Peyer's patch (tissue), 4 donors: ENCODE measurements around the gene TYSND1. TPM values are rescaled to one million over a fixed set of nuclear protein-coding genes. Genes with fewer than 3 reads are reported as not detected.
"Not testable (repeated sequence)": the region's sequence is repeated elsewhere in the genome, so short reads cannot be mapped to it uniquely, and the experiment has no call there.

Source experiments
- DNase-seq, 3 donors: peaks; one replicate each; pipeline ENCODE4 v3.0.0-alpha.2; 2017 to 2019
- H3K27ac ChIP-seq, 4 donors: fragments of 200-600 bp; sonication (generic); one replicate each; pipeline ENCODE4 v1.5.1; 2016 to 2019
- H3K27me3 ChIP-seq, 2 donors: fragments of 200-600 bp; sonication (generic); one replicate each; pipeline ENCODE4 v1.5.1; 2019
- H3K36me3 ChIP-seq, 3 donors: fragments of 200-600 bp; sonication (generic); one replicate each; pipeline ENCODE4 v1.5.1; 2016 to 2019
- H3K4me1 ChIP-seq, 4 donors: fragments of 200-600 bp; sonication (generic); one replicate each; pipeline ENCODE4 v1.5.1; 2016 to 2019
- H3K4me3 ChIP-seq, 4 donors: fragments of 200-600 bp; sonication (generic); 1 replicate in 3 of 4; 2 replicates in 1 of 4; pipeline ENCODE4 v1.5.1; 2016 to 2019; ENCODE audit warnings: mild to moderate bottlenecking in 1 of 4
- H3K9me3 ChIP-seq, 4 donors: fragments of 200-600 bp; sonication (generic); one replicate each; pipeline ENCODE4 v1.5.1; 2016 to 2019; ENCODE audit warnings: mild to moderate bottlenecking in 1 of 4
- CTCF ChIP-seq, 6 experiments: fragments of 450-650 bp in 4 of 6; fragments of 200-600 bp in 2 of 6; sonication (generic) in 1 of 6; IDR thresholded peaks; one replicate each; pipeline ENCODE4 v1.5.1; 2017 to 2019; ENCODE audit warnings: antibody characterized with exemption in 6 of 6, mild to moderate bottlenecking in 3 of 6, moderate library complexity in 1 of 6
- POLR2A ChIP-seq, 2 donors: fragments of 450-650 bp; IDR thresholded peaks; one replicate each; pipeline ENCODE4 v1.5.1; 2017; ENCODE audit warnings: antibody characterized with exemption in 2 of 2, mild to moderate bottlenecking in 2 of 2, moderate library complexity in 2 of 2
- total RNA-seq, 4 donors: library from RNA; depleted of rRNA; stranded (reverse); fragments of >200 nt; gene quantifications; one replicate each; pipeline ENCODE4 v1.1.0, GENCODE V29; 2016

Gene TYSND1
- total RNA-seq, 4 donors from 2014 or later = 18.2 to 25.9 (median 21.7) TPM

GRCh38 chr10:70126700-70127395 is 19.7 kb downstream of the TYSND1 start:
- H3K36me3 ChIP-seq = peaks cover 0 to 21% (median 0%) of the 10 kb centered on the region in 3 donors
- DNase-seq = no peak
- no peak overlapping the region for H3K27ac ChIP-seq
- H3K4me1 ChIP-seq = peaks cover 0 to 10% (median 0%) of the 10 kb centered on the region in 4 donors
- H3K4me3 ChIP-seq = no peak overlapping the region
- H3K27me3 ChIP-seq = no peaks in the 10 kb centered on the region
- no peak for TF ChIP-seq CTCF (IDR thresholded peaks at IDR 0.05)
- TF ChIP-seq POLR2A (IDR thresholded peaks at IDR 0.05) = no peak
- H3K9me3 ChIP-seq = no peaks in the 10 kb centered on the region

GRCh38 chr10:70125918-70126552 is 20.5 kb downstream of the TYSND1 start:
- TF ChIP-seq CTCF (IDR thresholded peaks at IDR 0.05) = no peak
- Histone ChIP-seq H3K36me3 (peaks cover 0 to 21% (median 0%) of the 10 kb centered on the region in 3 donors), H3K27me3 (no peaks in the 10 kb centered on the region), H3K9me3 (no peaks in the 10 kb centered on the region), H3K4me3 (no peak overlapping the region), H3K4me1 (peaks cover 0 to 2% (median 0%) of the 10 kb centered on the region in 4 donors), H3K27ac (no peak overlapping the region)
- no peak for DNase-seq

GRCh38 chr10:70124918-70125317 is 21.6 kb downstream of the TYSND1 start:
- H3K4me3 ChIP-seq = no peak overlapping the region
- no peaks in the 10 kb centered on the region for H3K9me3 ChIP-seq
- no peak for TF ChIP-seq POLR2A (IDR thresholded peaks at IDR 0.05)
- TF ChIP-seq CTCF (IDR thresholded peaks at IDR 0.05) = no peak
- DNase-seq = no peak
- H3K27ac ChIP-seq = no peak overlapping the region
- no peaks in the 10 kb centered on the region for H3K27me3 ChIP-seq
- no peaks in the 10 kb centered on the region for H3K4me1 ChIP-seq
- peaks cover 0 to 31% (median 0%) of the 10 kb centered on the region in 3 donors for H3K36me3 ChIP-seq

GRCh38 chr10:70124415-70124814 is 22.1 kb downstream of the TYSND1 start:
- Histone ChIP-seq H3K27ac (no peak overlapping the region), H3K4me1 (no peaks in the 10 kb centered on the region), H3K36me3 (peaks cover 0 to 35% (median 0%) of the 10 kb centered on the region in 3 donors), H3K9me3 (no peaks in the 10 kb centered on the region), H3K27me3 (no peaks in the 10 kb centered on the region), H3K4me3 (no peak overlapping the region)
- no peak for DNase-seq
- no peak for TF ChIP-seq CTCF (IDR thresholded peaks at IDR 0.05)
- TF ChIP-seq POLR2A (IDR thresholded peaks at IDR 0.05) = no peak

GRCh38 chr10:70123817-70124216 is 22.7 kb downstream of the TYSND1 start:
- Histone ChIP-seq H3K4me3 (no peak overlapping the region), H3K9me3 (no peaks in the 10 kb centered on the region), H3K4me1 (no peaks in the 10 kb centered on the region), H3K27ac (no peak overlapping the region), H3K36me3 (peaks cover 0 to 39% (median 0%) of the 10 kb centered on the region in 3 donors), H3K27me3 (no peaks in the 10 kb centered on the region)
- DNase-seq = no peak
- TF ChIP-seq CTCF (IDR thresholded peaks at IDR 0.05) (no peak), POLR2A (IDR thresholded peaks at IDR 0.05) (no peak)

- H3K27ac ChIP-seq, DNase-seq, H3K27me3 ChIP-seq, H3K4me1 ChIP-seq, H3K9me3 ChIP-seq, H3K4me3 ChIP-seq: not testable (repeated sequence)
- peaks cover 0 to 43% (median 0%) of the 10 kb centered on the region in 3 donors for H3K36me3 ChIP-seq
Measured at GRCh38 chr10:70123166-70123565, 23.3 kb downstream of the TYSND1 start.
